PC-3 (cell line): ENCODE measurements around the gene EPS8L3.

Source experiments
- EZH2 ChIP-seq: fragments of 300-600 bp; sonication (generic); IDR thresholded peaks from one replicate; pipeline ENCODE4 v1.6.1; 2017; ENCODE audit warnings: antibody characterized with exemption, mild to moderate bottlenecking, low read length; ENCODE audit not compliant: unreplicated experiment
- EZH2phosphoT487 ChIP-seq: fragments of 300-600 bp; sonication (generic); IDR thresholded peaks from 2 replicates; pipeline ENCODE4 v1.6.1; 2018; ENCODE audit warnings: mild to moderate bottlenecking, antibody characterized with exemption, low read length, borderline replicate concordance
- TF ChIP-seq, protein P1 (sequence below): fragments of 300-600 bp; sonication (generic); conservative IDR thresholded peaks from 2 replicates; pipeline ENCODE4 v1.5.1; 2017; ENCODE audit warnings: antibody characterized with exemption, low read depth, mild to moderate bottlenecking, low read length

DNA sequence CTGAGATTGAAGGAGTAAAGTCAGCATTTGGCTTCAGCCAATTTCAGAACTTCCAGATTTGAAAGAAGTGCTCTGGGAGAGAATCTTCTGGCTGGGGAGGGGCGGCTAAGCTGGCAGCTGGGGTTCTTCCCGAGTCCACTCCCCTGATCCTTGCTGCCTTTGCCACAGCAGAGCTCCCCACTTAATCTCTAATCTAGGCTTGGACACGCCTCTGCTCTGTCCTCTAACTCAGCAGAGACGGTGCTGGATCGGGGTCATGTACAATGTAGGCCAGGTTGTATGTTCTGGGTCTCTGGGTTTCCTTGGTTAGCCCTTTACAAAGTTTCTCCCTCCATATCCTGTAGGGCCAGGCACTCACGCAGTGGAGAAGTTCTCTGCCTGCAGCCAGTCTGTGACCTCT, 12.8 kb downstream of the EPS8L3 start:
- TF ChIP-seq, protein P1, sequence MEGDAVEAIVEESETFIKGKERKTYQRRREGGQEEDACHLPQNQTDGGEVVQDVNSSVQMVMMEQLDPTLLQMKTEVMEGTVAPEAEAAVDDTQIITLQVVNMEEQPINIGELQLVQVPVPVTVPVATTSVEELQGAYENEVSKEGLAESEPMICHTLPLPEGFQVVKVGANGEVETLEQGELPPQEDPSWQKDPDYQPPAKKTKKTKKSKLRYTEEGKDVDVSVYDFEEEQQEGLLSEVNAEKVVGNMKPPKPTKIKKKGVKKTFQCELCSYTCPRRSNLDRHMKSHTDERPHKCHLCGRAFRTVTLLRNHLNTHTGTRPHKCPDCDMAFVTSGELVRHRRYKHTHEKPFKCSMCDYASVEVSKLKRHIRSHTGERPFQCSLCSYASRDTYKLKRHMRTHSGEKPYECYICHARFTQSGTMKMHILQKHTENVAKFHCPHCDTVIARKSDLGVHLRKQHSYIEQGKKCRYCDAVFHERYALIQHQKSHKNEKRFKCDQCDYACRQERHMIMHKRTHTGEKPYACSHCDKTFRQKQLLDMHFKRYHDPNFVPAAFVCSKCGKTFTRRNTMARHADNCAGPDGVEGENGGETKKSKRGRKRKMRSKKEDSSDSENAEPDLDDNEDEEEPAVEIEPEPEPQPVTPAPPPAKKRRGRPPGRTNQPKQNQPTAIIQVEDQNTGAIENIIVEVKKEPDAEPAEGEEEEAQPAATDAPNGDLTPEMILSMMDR = no peak
- TF ChIP-seq EZH2 = no peak
- no peak for TF ChIP-seq EZH2phosphoT487
